C4-2B (cell line): ENCODE results near the gene RNASEH2A.
"Not testable (repeated sequence)": the region's sequence is repeated elsewhere in the genome, so short reads cannot be mapped to it uniquely, and the experiment has no call there.

Experiments used
- H3K27ac ChIP-seq: fragments of 450-650 bp; 2 replicates; pipeline ENCODE4 v1.5.1; 2017
- CTCF ChIP-seq: fragments of 450-650 bp; conservative IDR thresholded peaks from 2 replicates; pipeline ENCODE4 v1.5.1; 2017; ENCODE audit warnings: mild to moderate bottlenecking
- ZFX ChIP-seq: fragments of 450-650 bp; IDR thresholded peaks from 2 replicates; pipeline ENCODE4 v1.6.1; 2017

Gene RNASEH2A

GRCh38 chr19:12804051-12804450 lies 2.3 kb upstream of the RNASEH2A start:
- H3K27ac ChIP-seq = no peak overlapping the region
- TF ChIP-seq ZFX (no peak), CTCF (no peak)

GRCh38 chr19:12815088-12815487 lies 8.7 kb downstream of the RNASEH2A start:
- TF ChIP-seq ZFX (no peak), CTCF (no peak)

GRCh38 chr19:12817188-12817587 lies 10.8 kb downstream of the RNASEH2A start:
- H3K27ac ChIP-seq = not testable (repeated sequence)

More at GRCh38 chr19:12815088-12815487, 8.7 kb downstream of the RNASEH2A start:
- no peak overlapping the region for H3K27ac ChIP-seq

GRCh38 chr19:12817810-12818209 lies 11.4 kb downstream of the RNASEH2A start:
- H3K27ac ChIP-seq = not testable (repeated sequence)

- TF ChIP-seq ZFX = no peak
- no peak for TF ChIP-seq CTCF
These were observed 15.4 kb downstream of the RNASEH2A start for GRCh38 chr19:12821761-12822160.

GRCh38 chr19:12825254-12826131 lies 19.1 kb downstream of the RNASEH2A start:
- TF ChIP-seq ZFX (no peak), CTCF (peak; percentile 86)
- H3K27ac ChIP-seq = no peak overlapping the region

More at GRCh38 chr19:12821761-12822160, 15.4 kb downstream of the RNASEH2A start:
- no peak overlapping the region for H3K27ac ChIP-seq

GRCh38 chr19:12828494-12828893 lies 22.1 kb downstream of the RNASEH2A start:
- H3K27ac ChIP-seq = no peak overlapping the region

GRCh38 chr19:12833418-12833737 lies 27.0 kb downstream of the RNASEH2A start:
- no peak for TF ChIP-seq ZFX
- no peak for TF ChIP-seq CTCF
- no peak overlapping the region for H3K27ac ChIP-seq

More at GRCh38 chr19:12828494-12828893, 22.1 kb downstream of the RNASEH2A start:
- no peak for TF ChIP-seq ZFX
- no peak for TF ChIP-seq CTCF
